Activated CD8-positive, alpha-beta T cell treated with anti-CD3 and anti-CD28 coated beads, Interleukin-2, amount 10 ng/mL, durations not matched to agents 7 days and 5 days (primary cell): ENCODE measurements around the gene BHMT2. TPM values are rescaled to one million over a fixed set of nuclear protein-coding genes. Genes with fewer than 3 reads are reported as not detected.

Experiments used
- ATAC-seq: fragments of 150-1000 bp; cut with Tn5 transposase; one replicate; pipeline ENCODE4 v1.10.0; 2021; ENCODE audit warnings: moderate library complexity
- CTCF ChIA-PET: fragments of 350-600 bp; sonication (Branson Sonifier 250); formaldehyde crosslinking; loops from one replicate; lab custom pipeline; 2021; ENCODE audit warnings: antibody characterized with exemption; lab: Charles Lee
- POLR2A ChIA-PET: fragments of 350-600 bp; sonication (Branson Sonifier 250); formaldehyde crosslinking; loops from one replicate; lab custom pipeline; 2021; ENCODE audit warnings: antibody characterized with exemption; lab: Charles Lee
- DNase-seq: peaks from one replicate; pipeline ENCODE4 v3.0.0-alpha.2; 2020
- H3K27ac Mint-ChIP-seq: one replicate; pipeline ENCODE4 v1.8.0; 2021; ENCODE audit warnings: mild to moderate bottlenecking, mixed read lengths
- H3K27me3 Mint-ChIP-seq: one replicate; pipeline ENCODE4 v1.8.0; 2021; ENCODE audit warnings: low read depth, mixed read lengths
- H3K36me3 Mint-ChIP-seq: one replicate; pipeline ENCODE4 v1.8.0; 2021; ENCODE audit warnings: low read depth, mixed read lengths
- H3K4me1 Mint-ChIP-seq: one replicate; pipeline ENCODE4 v1.8.0; 2021; ENCODE audit warnings: low read depth, mixed read lengths
- H3K4me3 Mint-ChIP-seq: one replicate; pipeline ENCODE4 v1.8.0; 2021; ENCODE audit warnings: mild to moderate bottlenecking, mixed read lengths
- H3K9me3 Mint-ChIP-seq: one replicate; pipeline ENCODE4 v1.8.0; 2022; ENCODE audit warnings: mixed read lengths; ENCODE audit not compliant: insufficient read depth
- total RNA-seq, 2 experiments: library from RNA; stranded (reverse); gene quantifications; one replicate each; pipeline ENCODE4 v1.2.3, GENCODE V29; 2021

BHMT2 gene
- total RNA-seq, 2 experiments from 2014 or later: not detected

DNA sequence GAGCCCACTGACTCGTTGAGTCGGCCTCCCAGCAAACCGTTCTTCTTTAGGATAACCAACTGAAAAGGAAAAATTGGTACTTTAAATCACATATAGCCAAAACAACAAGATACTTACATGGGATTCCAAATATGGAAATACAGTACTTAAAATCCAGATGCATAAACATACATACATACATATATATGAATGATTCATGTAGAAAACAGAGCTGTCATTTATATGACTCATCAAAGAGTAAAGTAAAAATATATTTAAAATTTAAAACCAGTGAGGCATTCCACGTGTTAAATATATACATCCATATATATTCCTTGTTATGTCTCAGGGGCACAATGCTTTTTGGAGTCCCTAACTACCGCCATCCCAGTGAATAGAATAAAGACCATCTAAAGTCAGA lies 36.8 kb upstream of the BHMT2 start:
- no peak for DNase-seq
- no peak overlapping the region for H3K27ac Mint-ChIP-seq
- ATAC-seq: no peak
- ChIA-PET CTCF (interaction anchor here (1.2 to 3.2 kb wide), 3 partner anchors 8 to 100 kb away, joined by 3 to 11 read pairs (median 11); no protein-coding TSS in a partner anchor), POLR2A (no interaction called here)
- peaks cover 8% of the 10 kb centered on the region for H3K27me3 Mint-ChIP-seq
- H3K36me3 Mint-ChIP-seq: no peaks in the 10 kb centered on the region
- H3K4me3 Mint-ChIP-seq: no peak overlapping the region
- H3K9me3 Mint-ChIP-seq: no peaks in the 10 kb centered on the region
- no peaks in the 10 kb centered on the region for H3K4me1 Mint-ChIP-seq

DNA sequence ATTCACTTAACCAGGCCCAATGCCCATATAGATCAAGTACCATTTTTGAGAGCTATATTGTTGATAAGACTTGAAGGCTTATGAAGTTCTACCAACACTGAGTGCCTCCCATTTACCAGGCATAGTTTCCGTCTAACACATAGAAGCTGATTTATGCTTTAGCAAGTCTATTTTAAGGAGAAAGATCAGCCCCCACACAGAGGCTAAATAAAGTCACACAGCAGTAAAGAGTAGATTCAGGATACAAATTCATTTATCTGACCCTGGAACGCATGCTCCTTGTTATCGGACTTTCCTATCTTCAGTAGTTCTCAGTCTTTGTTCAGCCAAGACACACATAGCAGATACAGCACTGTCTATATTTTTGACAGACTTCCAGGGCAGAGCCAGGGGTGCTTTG lies 34.3 kb upstream of the BHMT2 start:
- Mint-ChIP-seq H3K4me3 (no peak overlapping the region), H3K4me1 (no peaks in the 10 kb centered on the region), H3K27me3 (peaks cover 6% of the 10 kb centered on the region), H3K9me3 (no peaks in the 10 kb centered on the region), H3K36me3 (no peaks in the 10 kb centered on the region), H3K27ac (no peak overlapping the region)
- ATAC-seq (no peak), DNase-seq (no peak)
- CTCF ChIA-PET: interaction anchor here (1.3 to 3.2 kb wide), 3 partner anchors 11 to 98 kb away, joined by 3 to 11 read pairs (median 11); no protein-coding TSS in a partner anchor
- POLR2A ChIA-PET: no interaction called here

DNA sequence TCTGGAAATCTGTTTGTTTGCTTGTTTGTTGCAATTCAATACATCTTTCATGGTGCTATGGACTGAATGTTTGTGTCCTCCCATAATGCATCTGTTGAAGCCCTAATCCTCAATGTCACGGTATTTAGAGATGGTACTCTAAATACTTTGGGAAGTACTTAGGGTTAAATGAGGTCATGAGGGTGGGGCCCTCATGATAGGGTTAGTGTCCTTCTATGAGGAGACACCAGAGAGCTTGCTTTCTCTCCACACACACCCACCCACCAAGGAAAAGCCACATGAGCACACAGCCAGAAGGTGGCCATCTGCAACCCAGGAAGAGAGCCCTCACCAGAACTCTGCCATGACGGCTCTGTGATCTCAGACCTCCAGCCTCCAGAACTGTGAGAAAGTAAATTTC lies 32.8 kb upstream of the BHMT2 start:
- no peaks in the 10 kb centered on the region for H3K36me3 Mint-ChIP-seq
- H3K27ac Mint-ChIP-seq: no peak overlapping the region
- H3K9me3 Mint-ChIP-seq: no peaks in the 10 kb centered on the region
- no peaks in the 10 kb centered on the region for H3K4me1 Mint-ChIP-seq
- ATAC-seq (no peak), DNase-seq (no peak)
- ChIA-PET POLR2A (no interaction called here), CTCF (interaction anchor here (1.4 kb wide), 1 partner anchor 16 kb away, joined by 3 read pairs; no protein-coding TSS in a partner anchor)
- H3K27me3 Mint-ChIP-seq: peaks cover 9% of the 10 kb centered on the region
- H3K4me3 Mint-ChIP-seq: no peak overlapping the region

DNA sequence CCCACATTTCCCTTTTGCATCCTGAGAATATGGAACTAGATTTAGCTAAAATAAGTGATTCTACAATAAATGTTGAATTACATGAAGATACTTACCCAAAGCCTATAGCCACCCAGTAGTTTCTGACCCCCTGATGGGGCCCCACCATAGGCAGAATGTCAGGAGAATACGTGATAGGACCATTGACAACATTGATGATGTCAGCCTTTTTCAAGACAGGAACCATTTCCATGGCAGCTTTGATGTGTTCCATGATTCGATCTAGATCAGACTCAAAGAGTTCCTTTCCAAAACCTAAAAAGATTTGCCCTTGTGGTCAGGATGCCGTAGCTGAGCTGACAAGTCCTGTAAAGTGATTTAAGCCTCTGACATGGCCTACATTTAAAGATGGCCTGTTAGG lies 27.4 kb upstream of the BHMT2 start:
- Mint-ChIP-seq H3K27ac (no peak overlapping the region), H3K36me3 (no peaks in the 10 kb centered on the region), H3K9me3 (no peaks in the 10 kb centered on the region), H3K27me3 (peaks cover 9% of the 10 kb centered on the region), H3K4me3 (no peak overlapping the region), H3K4me1 (no peaks in the 10 kb centered on the region)
- ATAC-seq (no peak), DNase-seq (no peak)
- POLR2A ChIA-PET: no interaction called here
- CTCF ChIA-PET: interaction anchor here (2.2 to 2.8 kb wide), 2 partner anchors 17 to 91 kb away, joined by 8 to 13 read pairs; no protein-coding TSS in a partner anchor

DNA sequence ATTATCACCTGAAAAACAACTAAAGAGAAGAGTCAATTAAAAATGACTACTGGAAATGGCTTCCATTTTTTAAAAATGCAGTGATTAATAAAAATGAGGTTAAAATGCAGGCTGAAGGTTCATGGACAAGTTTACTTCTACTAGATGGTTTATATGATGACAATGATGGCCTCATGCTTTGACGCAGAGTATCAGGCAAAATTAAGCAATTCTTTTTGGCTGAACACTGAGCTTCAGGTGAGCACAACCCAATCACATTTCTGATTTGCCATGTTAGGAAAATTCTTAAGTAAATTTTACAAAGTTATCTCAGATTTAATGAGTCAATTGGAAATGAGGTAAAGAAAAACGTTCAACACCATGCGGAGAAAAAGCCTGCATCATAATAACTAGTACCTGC lies 22.4 kb upstream of the BHMT2 start:
- Mint-ChIP-seq H3K27ac (no peak overlapping the region), H3K27me3 (peaks cover 16% of the 10 kb centered on the region), H3K4me1 (no peaks in the 10 kb centered on the region), H3K9me3 (peaks cover 4% of the 10 kb centered on the region), H3K36me3 (no peaks in the 10 kb centered on the region), H3K4me3 (no peak overlapping the region)
- DNase-seq: no peak
- ATAC-seq: no peak
- CTCF ChIA-PET: interaction anchor here (0.8 to 2.8 kb wide), 3 partner anchors 22 to 86 kb away, joined by 3 to 11 read pairs (median 7); no protein-coding TSS in a partner anchor
- POLR2A ChIA-PET: no interaction called here

DNA sequence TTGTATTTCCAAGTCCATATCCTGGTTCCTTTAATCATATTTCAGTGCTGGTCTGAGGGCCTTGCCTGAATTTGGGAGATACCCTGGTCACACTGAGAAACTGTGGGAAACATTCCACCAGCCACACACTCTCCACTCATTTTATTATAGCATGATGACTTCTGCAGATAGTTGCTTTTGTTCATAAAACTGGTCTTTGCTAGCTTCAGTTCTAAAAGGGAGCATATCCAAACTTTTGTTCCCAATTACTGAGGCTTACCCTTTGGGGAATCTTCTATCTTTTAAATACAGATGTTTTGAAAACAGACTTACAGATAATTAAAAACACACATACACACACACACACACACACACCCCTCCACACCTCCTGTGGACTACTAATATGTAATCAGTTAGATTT lies 21.1 kb upstream of the BHMT2 start:
- ChIA-PET POLR2A (no interaction called here), CTCF (interaction anchor here (1.7 to 2.8 kb wide), 2 partner anchors 23 to 28 kb away, joined by 7 to 11 read pairs; no protein-coding TSS in a partner anchor)
- ATAC-seq (no peak), DNase-seq (no peak)
- Mint-ChIP-seq H3K4me3 (no peak overlapping the region), H3K9me3 (peaks cover 4% of the 10 kb centered on the region), H3K4me1 (no peaks in the 10 kb centered on the region), H3K36me3 (no peaks in the 10 kb centered on the region), H3K27ac (no peak overlapping the region), H3K27me3 (peaks cover 16% of the 10 kb centered on the region)

DNA sequence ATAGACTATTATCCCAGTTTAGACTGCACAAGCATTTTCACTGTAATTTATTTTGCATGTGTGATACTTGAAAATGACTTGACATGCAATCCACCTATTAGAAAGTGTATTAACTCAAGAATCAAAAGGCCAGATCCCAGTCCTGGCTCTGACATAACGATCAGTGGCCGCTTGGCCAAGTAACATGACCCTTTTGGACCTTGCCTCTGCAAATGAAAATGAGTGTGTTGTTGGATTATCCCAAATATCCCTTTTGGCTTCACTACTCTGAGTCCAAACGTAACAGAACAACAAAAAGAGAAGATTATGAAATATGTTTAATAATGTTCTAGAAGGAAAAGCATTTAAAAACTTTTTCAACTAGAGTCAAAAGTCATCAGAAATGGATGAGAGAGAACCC lies 19.1 kb upstream of the BHMT2 start:
- H3K4me3 Mint-ChIP-seq: no peak overlapping the region
- no peaks in the 10 kb centered on the region for H3K36me3 Mint-ChIP-seq
- no peak for ATAC-seq
- ChIA-PET CTCF (no interaction called here), POLR2A (no interaction called here)
- no peaks in the 10 kb centered on the region for H3K4me1 Mint-ChIP-seq
- H3K27ac Mint-ChIP-seq: no peak overlapping the region
- peaks cover 16% of the 10 kb centered on the region for H3K27me3 Mint-ChIP-seq
- DNase-seq: no peak
- peaks cover 4% of the 10 kb centered on the region for H3K9me3 Mint-ChIP-seq

DNA sequence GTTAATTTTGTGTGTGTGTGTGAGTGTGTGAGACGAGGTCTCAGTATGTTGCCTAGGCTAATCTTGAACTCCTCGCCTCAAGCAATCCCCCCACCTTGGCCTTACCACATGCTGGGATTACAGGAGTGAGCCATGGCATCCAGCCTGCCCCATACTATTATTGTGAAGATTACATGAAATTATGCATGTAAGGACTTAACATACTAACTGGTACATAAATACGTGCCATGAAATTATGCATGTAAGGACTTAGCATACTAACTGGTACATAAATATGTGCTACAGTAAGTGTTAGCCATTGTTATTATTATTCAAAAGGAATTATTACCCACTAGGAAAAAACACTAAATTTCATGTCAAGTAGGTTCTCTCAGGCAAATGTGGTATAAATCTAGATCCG lies 16.2 kb upstream of the BHMT2 start:
- H3K36me3 Mint-ChIP-seq: no peaks in the 10 kb centered on the region
- no peak overlapping the region for H3K4me3 Mint-ChIP-seq
- ATAC-seq: no peak
- ChIA-PET CTCF (no interaction called here), POLR2A (no interaction called here)
- H3K27me3 Mint-ChIP-seq: peaks cover 10% of the 10 kb centered on the region
- peaks cover 4% of the 10 kb centered on the region for H3K9me3 Mint-ChIP-seq
- no peak for DNase-seq
- H3K27ac Mint-ChIP-seq: no peak overlapping the region
- no peaks in the 10 kb centered on the region for H3K4me1 Mint-ChIP-seq

DNA sequence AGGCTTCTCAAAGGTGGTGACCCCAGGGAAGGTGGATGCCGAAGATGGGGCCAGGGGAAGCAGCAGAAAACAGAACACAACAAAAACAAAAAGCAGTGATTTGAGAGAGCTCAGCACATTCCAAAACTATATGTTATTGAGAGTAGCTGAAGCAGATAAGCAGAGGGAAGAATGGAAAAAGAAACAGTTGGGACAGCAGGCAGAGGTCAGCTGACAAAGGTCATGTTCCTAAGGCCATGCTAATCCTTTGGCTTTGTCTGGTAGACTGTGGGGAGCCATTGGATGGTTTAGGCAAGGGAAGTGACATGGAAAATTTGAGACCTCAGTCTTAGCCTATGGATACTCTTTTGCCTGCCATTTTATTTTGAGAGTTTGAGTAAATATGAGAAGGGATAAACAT lies 14.6 kb upstream of the BHMT2 start:
- Mint-ChIP-seq H3K27ac (no peak overlapping the region), H3K9me3 (peaks cover 4% of the 10 kb centered on the region), H3K4me3 (no peak overlapping the region), H3K36me3 (no peaks in the 10 kb centered on the region), H3K27me3 (peaks cover 11% of the 10 kb centered on the region), H3K4me1 (no peaks in the 10 kb centered on the region)
- POLR2A ChIA-PET: no interaction called here
- CTCF ChIA-PET: no interaction called here
- ATAC-seq: no peak
- DNase-seq: no peak

DNA sequence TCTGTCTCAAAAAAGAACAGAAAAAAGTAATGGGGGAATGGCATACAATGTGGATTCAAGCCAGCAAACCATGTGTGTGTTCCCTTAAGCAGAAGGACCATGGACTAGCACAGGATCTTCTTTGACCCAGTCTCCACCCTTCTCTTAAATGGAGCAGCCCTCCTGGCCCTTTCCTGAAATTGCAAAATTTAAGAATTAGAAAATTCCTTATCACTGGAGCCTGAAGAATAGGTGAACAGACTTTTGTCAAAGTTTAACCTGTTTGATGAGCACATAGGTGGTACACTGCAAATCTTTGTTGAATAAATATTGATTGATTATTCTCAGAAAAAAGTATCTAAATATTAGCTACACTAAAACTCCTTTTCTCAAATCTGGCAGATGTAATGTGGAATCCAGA lies 12.7 kb upstream of the BHMT2 start:
- CTCF ChIA-PET: interaction anchor here (1.1 kb wide), 1 partner anchor 27 kb away, joined by 3 read pairs; no protein-coding TSS in a partner anchor
- POLR2A ChIA-PET: no interaction called here
- Mint-ChIP-seq H3K36me3 (no peaks in the 10 kb centered on the region), H3K27me3 (peaks cover 13% of the 10 kb centered on the region), H3K4me3 (no peak overlapping the region), H3K4me1 (no peaks in the 10 kb centered on the region), H3K9me3 (no peaks in the 10 kb centered on the region), H3K27ac (no peak overlapping the region)
- DNase-seq: no peak
- ATAC-seq: no peak

DNA sequence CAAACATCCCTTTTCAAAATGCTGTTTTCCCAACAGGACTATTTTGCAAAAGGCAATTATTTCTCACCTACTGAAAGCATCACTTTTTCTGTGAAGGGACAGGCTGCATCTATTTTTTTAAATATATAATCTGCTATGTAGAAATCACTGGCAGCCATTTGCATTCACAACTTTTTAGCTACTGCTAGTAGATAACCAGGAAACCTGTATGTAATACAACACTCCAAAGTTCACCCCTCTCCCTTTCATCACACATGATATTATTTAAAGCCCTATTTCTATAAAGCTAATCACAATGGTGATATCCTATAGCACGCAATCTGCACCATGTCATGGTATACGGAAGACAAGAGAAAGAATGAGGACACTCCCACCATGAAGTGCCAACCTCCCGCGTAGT lies 9.9 kb upstream of the BHMT2 start:
- Mint-ChIP-seq H3K27me3 (peaks cover 18% of the 10 kb centered on the region), H3K4me1 (no peaks in the 10 kb centered on the region), H3K4me3 (no peak overlapping the region), H3K36me3 (no peaks in the 10 kb centered on the region), H3K9me3 (no peaks in the 10 kb centered on the region), H3K27ac (no peak overlapping the region)
- ATAC-seq (no peak), DNase-seq (no peak)
- POLR2A ChIA-PET: interaction anchor here (0.6 kb wide), 1 partner anchor 74 kb away, joined by 3 read pairs; no protein-coding TSS in a partner anchor
- CTCF ChIA-PET: interaction anchor here (0.9 kb wide), 1 partner anchor 73 kb away, joined by 4 read pairs; no protein-coding TSS in a partner anchor

DNA sequence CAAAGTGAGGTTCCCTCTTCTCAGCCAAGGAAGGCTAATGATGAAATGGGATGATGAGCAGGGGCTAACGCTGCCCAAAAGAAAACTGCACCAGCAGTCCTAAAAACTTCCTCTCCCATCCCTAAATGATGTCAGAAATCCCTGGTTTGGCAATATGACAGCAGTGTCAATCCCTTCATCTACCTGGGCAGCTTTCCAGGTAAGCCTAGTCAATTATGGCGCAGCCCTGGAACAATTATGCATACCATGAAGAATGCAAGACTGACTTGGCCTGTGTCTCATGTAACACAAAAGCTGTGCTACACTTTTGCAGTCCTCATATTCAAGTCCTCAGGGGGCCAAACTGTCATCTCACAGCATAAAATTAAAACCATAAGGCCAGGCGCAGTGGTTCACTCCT lies 7.1 kb upstream of the BHMT2 start:
- H3K4me3 Mint-ChIP-seq: no peak overlapping the region
- H3K9me3 Mint-ChIP-seq: no peaks in the 10 kb centered on the region
- CTCF ChIA-PET: no interaction called here
- DNase-seq (no peak), ATAC-seq (no peak)
- no peaks in the 10 kb centered on the region for H3K4me1 Mint-ChIP-seq
- no peaks in the 10 kb centered on the region for H3K36me3 Mint-ChIP-seq
- H3K27me3 Mint-ChIP-seq: peaks cover 19% of the 10 kb centered on the region
- no peak overlapping the region for H3K27ac Mint-ChIP-seq
- POLR2A ChIA-PET: no interaction called here

DNA sequence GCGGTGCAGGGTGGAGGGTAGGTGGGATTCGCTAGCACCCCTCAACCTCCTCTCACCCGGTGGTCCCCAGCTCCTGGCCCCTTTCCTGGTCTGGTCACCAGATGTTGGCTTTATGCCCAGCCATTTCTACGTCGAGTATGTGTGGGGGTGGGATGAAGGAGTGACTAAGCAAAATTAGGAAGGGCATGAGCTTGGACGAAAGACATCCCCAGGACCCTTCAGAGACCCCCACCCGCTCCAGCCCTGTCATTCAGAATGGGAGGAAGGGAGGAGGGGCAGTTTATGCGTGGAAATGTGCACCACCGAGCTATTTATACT lies 742 bp downstream of the BHMT2 start:
- H3K36me3 Mint-ChIP-seq: peaks cover 3% of the 10 kb centered on the region
- H3K4me3 Mint-ChIP-seq: no peak overlapping the region
- peaks cover 7% of the 10 kb centered on the region for H3K4me1 Mint-ChIP-seq
- no peak overlapping the region for H3K27ac Mint-ChIP-seq
- ChIA-PET POLR2A (no interaction called here), CTCF (no interaction called here)
- ATAC-seq (no peak), DNase-seq (no peak)
- H3K27me3 Mint-ChIP-seq: peaks cover 31% of the 10 kb centered on the region
- no peaks in the 10 kb centered on the region for H3K9me3 Mint-ChIP-seq
